Activated naive CD8-positive, alpha-beta T cell treated with anti-CD3 and anti-CD28 coated beads, Interleukin-2, amount 10 ng/mL, durations not matched to agents 7 days and 5 days (primary cell): ENCODE measurements around the gene ELMO1. TPM values are rescaled to one million over a fixed set of nuclear protein-coding genes. Genes with fewer than 3 reads are reported as not detected.

Source experiments
- ATAC-seq: fragments of 150-1000 bp; cut with Tn5 transposase; one replicate; pipeline ENCODE4 v1.10.0; 2021; ENCODE audit warnings: low read depth, moderate library complexity
- POLR2A ChIA-PET: fragments of 350-600 bp; sonication (Branson Sonifier 250); formaldehyde crosslinking; loops from one replicate; lab custom pipeline; 2021; ENCODE audit warnings: antibody characterized with exemption; lab: Charles Lee
- DNase-seq: peaks from one replicate; pipeline ENCODE4 v3.0.0; 2021
- H3K27ac Mint-ChIP-seq: one replicate; pipeline ENCODE4 v1.8.0; 2022; ENCODE audit warnings: mild to moderate bottlenecking, mixed read lengths
- H3K27me3 Mint-ChIP-seq: one replicate; pipeline ENCODE4 v1.8.0; 2022; ENCODE audit warnings: mild to moderate bottlenecking, moderate library complexity, mixed read lengths
- H3K36me3 Mint-ChIP-seq: one replicate; pipeline ENCODE4 v1.8.0; 2021; ENCODE audit warnings: mild to moderate bottlenecking, mixed read lengths
- H3K4me1 Mint-ChIP-seq: one replicate; pipeline ENCODE4 v1.8.0; 2021; ENCODE audit warnings: mixed read lengths
- H3K4me3 Mint-ChIP-seq: one replicate; pipeline ENCODE4 v1.8.0; 2022; ENCODE audit warnings: mild to moderate bottlenecking, moderate library complexity, mixed read lengths
- H3K9me3 Mint-ChIP-seq: one replicate; pipeline ENCODE4 v1.8.0; 2021; ENCODE audit warnings: mixed read lengths
- total RNA-seq, 2 experiments: library from RNA; stranded (reverse); gene quantifications; one replicate each; pipeline ENCODE4 v1.2.3, GENCODE V29; 2021

ELMO1 gene
- total RNA-seq, 2 experiments from 2014 or later, result 73.4 to 78.6 TPM

GRCh38 chr7:37448011-37448635 is 541 bp downstream of the ELMO1 start:
- H3K4me3 Mint-ChIP-seq, result peak overlapping the region; percentile 91
- H3K36me3 Mint-ChIP-seq, result peaks cover 13% of the 10 kb centered on the region
- ATAC-seq, result peak; percentile 24
- H3K27me3 Mint-ChIP-seq, result no peaks in the 10 kb centered on the region
- peak overlapping the region; percentile 93 for H3K27ac Mint-ChIP-seq
- POLR2A ChIA-PET, result interaction anchor here (0.6 to 2.8 kb wide), 10 partner anchors 11 to 162 kb away, joined by 3 to 15 read pairs (median 4); no protein-coding TSS in a partner anchor
- H3K4me1 Mint-ChIP-seq, result peaks cover 23% of the 10 kb centered on the region
- DNase-seq, result no peak
- no peaks in the 10 kb centered on the region for H3K9me3 Mint-ChIP-seq

- no peak for ATAC-seq
- H3K27ac Mint-ChIP-seq, result peak overlapping the region; percentile 9
- DNase-seq, result no peak
- H3K4me3 Mint-ChIP-seq, result peak overlapping the region; percentile 24
- peaks cover 29% of the 10 kb centered on the region for H3K4me1 Mint-ChIP-seq
- no peaks in the 10 kb centered on the region for H3K9me3 Mint-ChIP-seq
- POLR2A ChIA-PET, result interaction anchor here (1.2 kb wide), 1 partner anchor 10 kb away, joined by 3 read pairs; no protein-coding TSS in a partner anchor
- H3K36me3 Mint-ChIP-seq, result peaks cover 13% of the 10 kb centered on the region
- no peaks in the 10 kb centered on the region for H3K27me3 Mint-ChIP-seq
Observed at GRCh38 chr7:37446371-37446770, 2.3 kb downstream of the ELMO1 start.

- Mint-ChIP-seq H3K27ac (peak overlapping the region; percentile 62), H3K4me3 (peak overlapping the region; percentile 3), H3K9me3 (no peaks in the 10 kb centered on the region), H3K27me3 (no peaks in the 10 kb centered on the region), H3K4me1 (peaks cover 35% of the 10 kb centered on the region), H3K36me3 (peaks cover 13% of the 10 kb centered on the region)
- no peak for DNase-seq
- POLR2A ChIA-PET, result no interaction called here
- no peak for ATAC-seq
Observed at GRCh38 chr7:37445790-37446189, 2.9 kb downstream of the ELMO1 start.

- ATAC-seq (no peak), DNase-seq (no peak)
- Mint-ChIP-seq H3K4me1 (peaks cover 37% of the 10 kb centered on the region), H3K9me3 (no peaks in the 10 kb centered on the region), H3K4me3 (no peak overlapping the region), H3K27me3 (no peaks in the 10 kb centered on the region), H3K36me3 (peaks cover 13% of the 10 kb centered on the region), H3K27ac (no peak overlapping the region)
- POLR2A ChIA-PET, result no interaction called here
Observed at GRCh38 chr7:37445064-37445723, 3.5 kb downstream of the ELMO1 start.

GRCh38 chr7:37443627-37444026 is 5.0 kb downstream of the ELMO1 start:
- Mint-ChIP-seq H3K4me3 (no peak overlapping the region), H3K9me3 (no peaks in the 10 kb centered on the region), H3K27me3 (no peaks in the 10 kb centered on the region), H3K27ac (no peak overlapping the region), H3K36me3 (peaks cover 12% of the 10 kb centered on the region), H3K4me1 (peaks cover 31% of the 10 kb centered on the region)
- ATAC-seq (no peak), DNase-seq (no peak)
- POLR2A ChIA-PET, result interaction anchor here (0.8 kb wide), 1 partner anchor 80 kb away, joined by 3 read pairs; no protein-coding TSS in a partner anchor

GRCh38 chr7:37442268-37442667 is 6.4 kb downstream of the ELMO1 start:
- no peak for ATAC-seq
- H3K4me3 Mint-ChIP-seq, result no peak overlapping the region

GRCh38 chr7:37441816-37442215 is 6.8 kb downstream of the ELMO1 start:
- H3K4me3 Mint-ChIP-seq, result peak overlapping the region; percentile 75
- POLR2A ChIA-PET, result no interaction called here
- peaks cover 11% of the 10 kb centered on the region for H3K36me3 Mint-ChIP-seq
- H3K9me3 Mint-ChIP-seq, result no peaks in the 10 kb centered on the region
- peaks cover 28% of the 10 kb centered on the region for H3K4me1 Mint-ChIP-seq
- no peak for ATAC-seq
- peak overlapping the region; percentile 82 for H3K27ac Mint-ChIP-seq
- DNase-seq, result no peak
- no peaks in the 10 kb centered on the region for H3K27me3 Mint-ChIP-seq

More at GRCh38 chr7:37442268-37442667, 6.4 kb downstream of the ELMO1 start:
- peaks cover 11% of the 10 kb centered on the region for H3K36me3 Mint-ChIP-seq
- DNase-seq, result no peak
- no peaks in the 10 kb centered on the region for H3K27me3 Mint-ChIP-seq
- POLR2A ChIA-PET, result no interaction called here
- no peaks in the 10 kb centered on the region for H3K9me3 Mint-ChIP-seq
- H3K27ac Mint-ChIP-seq, result no peak overlapping the region
- H3K4me1 Mint-ChIP-seq, result peaks cover 28% of the 10 kb centered on the region

GRCh38 chr7:37441386-37441760 is 7.3 kb downstream of the ELMO1 start:
- Mint-ChIP-seq H3K9me3 (no peaks in the 10 kb centered on the region), H3K4me1 (peaks cover 26% of the 10 kb centered on the region), H3K4me3 (peak overlapping the region; percentile 75), H3K27me3 (no peaks in the 10 kb centered on the region), H3K36me3 (peaks cover 11% of the 10 kb centered on the region), H3K27ac (peak overlapping the region; percentile 82)
- DNase-seq (no peak), ATAC-seq (no peak)
- POLR2A ChIA-PET, result interaction anchor here (0.6 to 1.2 kb wide), 2 partner anchors 88 to 291 kb away, joined by 4 to 5 read pairs; no protein-coding TSS in a partner anchor

GRCh38 chr7:37440738-37441385 is 7.8 kb downstream of the ELMO1 start:
- Mint-ChIP-seq H3K27ac (peak overlapping the region; percentile 82), H3K36me3 (peaks cover 11% of the 10 kb centered on the region), H3K4me1 (peaks cover 21% of the 10 kb centered on the region), H3K27me3 (no peaks in the 10 kb centered on the region), H3K4me3 (peak overlapping the region; percentile 75), H3K9me3 (no peaks in the 10 kb centered on the region)
- DNase-seq (no peak), ATAC-seq (peak; percentile 88)
- POLR2A ChIA-PET, result interaction anchor here (0.6 to 1.2 kb wide), 2 partner anchors 87 to 291 kb away, joined by 4 to 5 read pairs; no protein-coding TSS in a partner anchor

GRCh38 chr7:37439653-37440026 is 9.0 kb downstream of the ELMO1 start:
- Mint-ChIP-seq H3K27me3 (no peaks in the 10 kb centered on the region), H3K36me3 (peaks cover 7% of the 10 kb centered on the region), H3K4me1 (peaks cover 19% of the 10 kb centered on the region), H3K27ac (no peak overlapping the region), H3K4me3 (no peak overlapping the region), H3K9me3 (no peaks in the 10 kb centered on the region)
- ATAC-seq (no peak), DNase-seq (no peak)
- POLR2A ChIA-PET, result interaction anchor here (1.3 kb wide), 1 partner anchor 22 kb away, joined by 3 read pairs; no protein-coding TSS in a partner anchor

- peaks cover 5% of the 10 kb centered on the region for H3K36me3 Mint-ChIP-seq
- DNase-seq (no peak), ATAC-seq (no peak)
- no peak overlapping the region for H3K4me3 Mint-ChIP-seq
- H3K9me3 Mint-ChIP-seq, result no peaks in the 10 kb centered on the region
- H3K4me1 Mint-ChIP-seq, result peaks cover 22% of the 10 kb centered on the region
- H3K27ac Mint-ChIP-seq, result no peak overlapping the region
- H3K27me3 Mint-ChIP-seq, result peaks cover 1% of the 10 kb centered on the region
- POLR2A ChIA-PET, result interaction anchor here (1.3 kb wide), 1 partner anchor 21 kb away, joined by 3 read pairs; no protein-coding TSS in a partner anchor
Observed at GRCh38 chr7:37438906-37439652, 9.6 kb downstream of the ELMO1 start.

- Mint-ChIP-seq H3K4me1 (peaks cover 19% of the 10 kb centered on the region), H3K27ac (no peak overlapping the region), H3K4me3 (no peak overlapping the region)
Observed at GRCh38 chr7:37435156-37435855, 13.4 kb downstream of the ELMO1 start.

More at GRCh38 chr7:37435156-37435855, 13.4 kb downstream of the ELMO1 start:
- peaks cover 3% of the 10 kb centered on the region for H3K36me3 Mint-ChIP-seq
- DNase-seq, result no peak
- ATAC-seq, result no peak
- H3K27me3 Mint-ChIP-seq, result peaks cover 1% of the 10 kb centered on the region
- POLR2A ChIA-PET, result interaction anchor here (1.4 kb wide), 1 partner anchor 12 kb away, joined by 3 read pairs; no protein-coding TSS in a partner anchor
- H3K9me3 Mint-ChIP-seq, result no peaks in the 10 kb centered on the region
